Large intestine (tissue), 3 donors: Measurements from ENCODE around the gene TRPC4AP. TPM values are rescaled to one million over a fixed set of nuclear protein-coding genes. Genes with fewer than 3 reads are reported as not detected.

Experiments used
- DNase-seq, 2 donors: peaks; one replicate each; pipeline versions ENCODE4 v3.0.0 to v3.0.0-alpha.2; 2013
- H3K27ac ChIP-seq: one replicate; pipeline ENCODE4 v1.5.1; 2013; ENCODE audit warnings: low read length
- H3K27me3 ChIP-seq: 2 replicates; pipeline ENCODE4 v1.6.1; 2013; ENCODE audit warnings: low read length; ENCODE audit not compliant: control insufficient read depth, insufficient read depth
- H3K36me3 ChIP-seq: 2 replicates; pipeline ENCODE4 v1.6.1; 2013; ENCODE audit warnings: low read length; ENCODE audit not compliant: control insufficient read depth, insufficient read depth
- H3K4me1 ChIP-seq: one replicate; pipeline ENCODE4 v1.6.1; 2013; ENCODE audit warnings: low read length; ENCODE audit not compliant: control insufficient read depth, insufficient read depth
- H3K4me3 ChIP-seq: one replicate; pipeline ENCODE4 v1.5.1; 2013; ENCODE audit warnings: low read length
- H3K9me3 ChIP-seq: one replicate; pipeline ENCODE4 v1.6.1; 2013; ENCODE audit warnings: mild to moderate bottlenecking, low read depth, low read length, moderate library complexity; ENCODE audit not compliant: control insufficient read depth
- WGBS: methylation state at CpG from one replicate; pipeline ENCODE4 v1.1.5; 2013; ENCODE audit warnings: low lambda C conversion rate; ENCODE audit not compliant: insufficient coverage; 5-methylcytosine and 5-hydroxymethylcytosine counted together
- polyA plus RNA-seq: library from polyadenylated mRNA; unstranded; fragments of 120-200 nt; gene quantifications from one replicate; pipeline ENCODE4 v1.2.1, GENCODE V29; 2013

Gene TRPC4AP
- polyA plus RNA-seq, 1 donor, result 51.6 TPM

DNA sequence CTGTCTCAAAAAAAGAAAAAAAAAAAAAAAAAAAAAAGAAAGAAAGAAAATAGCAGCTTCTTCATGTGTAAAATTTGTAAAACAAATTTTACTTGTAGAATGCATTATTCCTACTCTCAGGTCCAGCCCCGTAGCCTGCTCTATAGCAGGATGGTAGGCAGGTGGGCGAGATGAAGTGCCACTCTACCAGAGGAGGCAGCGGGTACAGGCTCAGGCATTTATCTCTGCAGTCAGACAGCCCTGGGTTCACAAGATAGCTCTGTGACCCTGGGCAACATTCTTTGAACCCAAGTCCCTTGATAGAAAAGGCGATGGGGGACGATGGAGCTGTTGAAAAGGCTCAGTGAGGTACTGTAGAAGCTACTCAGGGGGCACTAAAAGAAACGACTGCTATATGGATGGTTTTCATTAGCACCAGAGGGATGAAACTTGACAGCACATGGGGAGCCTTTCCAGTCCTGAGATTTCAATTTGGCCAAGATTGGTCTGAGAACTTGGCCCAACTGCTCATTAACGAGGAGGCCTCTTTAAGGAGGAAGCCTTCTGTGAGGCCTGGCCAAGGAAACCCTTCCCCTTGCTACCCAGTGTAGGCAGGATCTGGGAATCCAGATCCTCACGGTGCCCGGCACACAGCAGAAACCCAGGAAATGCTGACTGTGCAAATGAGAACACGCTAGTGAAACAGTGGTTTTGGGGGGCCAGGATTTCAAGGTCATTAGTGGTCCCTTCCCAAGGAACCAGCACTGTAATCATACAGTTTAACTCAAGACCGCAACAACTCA is 73.8 kb downstream of the TRPC4AP start:
- Histone ChIP-seq H3K27me3 (no peaks in the 10 kb centered on the region), H3K4me3 (no peak overlapping the region), H3K36me3 (peaks cover 87% of the 10 kb centered on the region), H3K9me3 (no peaks in the 10 kb centered on the region), H3K4me1 (no peaks in the 10 kb centered on the region), H3K27ac (no peak overlapping the region)
- no peak for DNase-seq
- no CpG with 5 or more reads among the region's 11 CpGs for WGBS

GRCh38 chr20:35017099-35017835 is 75.3 kb downstream of the TRPC4AP start:
- DNase-seq, result no peak
- Histone ChIP-seq H3K27me3 (no peaks in the 10 kb centered on the region), H3K9me3 (no peaks in the 10 kb centered on the region), H3K27ac (no peak overlapping the region), H3K4me3 (no peak overlapping the region), H3K36me3 (peaks cover 88% of the 10 kb centered on the region), H3K4me1 (no peaks in the 10 kb centered on the region)
- 100% methylated on average over 1 of the region's 8 CpGs for whole genome bisulfite sequencing

GRCh38 chr20:35015863-35016193 is 76.8 kb downstream of the TRPC4AP start:
- WGBS, result no CpG with 5 or more reads among the region's 2 CpGs
- no peaks in the 10 kb centered on the region for H3K27me3 ChIP-seq
- H3K36me3 ChIP-seq, result peaks cover 89% of the 10 kb centered on the region
- H3K9me3 ChIP-seq, result no peaks in the 10 kb centered on the region
- no peak overlapping the region for H3K27ac ChIP-seq
- no peak for DNase-seq
- no peak overlapping the region for H3K4me3 ChIP-seq
- H3K4me1 ChIP-seq, result no peaks in the 10 kb centered on the region

- 92% methylated on average over 2 of the region's 5 CpGs for WGBS
- Histone ChIP-seq H3K4me1 (no peaks in the 10 kb centered on the region), H3K36me3 (peaks cover 89% of the 10 kb centered on the region)
Observed at GRCh38 chr20:35014537-35014936, 78.1 kb downstream of the TRPC4AP start.

GRCh38 chr20:35013421-35014411 is 78.9 kb downstream of the TRPC4AP start:
- Histone ChIP-seq H3K27ac (no peak overlapping the region), H3K36me3 (peaks cover 89% of the 10 kb centered on the region), H3K27me3 (no peaks in the 10 kb centered on the region), H3K9me3 (no peaks in the 10 kb centered on the region), H3K4me1 (no peaks in the 10 kb centered on the region), H3K4me3 (no peak overlapping the region)
- no peak for DNase-seq
- WGBS, result no CpG with 5 or more reads among the region's 13 CpGs

More at GRCh38 chr20:35014537-35014936, 78.1 kb downstream of the TRPC4AP start:
- H3K4me3 ChIP-seq, result no peak overlapping the region
- no peak overlapping the region for H3K27ac ChIP-seq
- H3K27me3 ChIP-seq, result no peaks in the 10 kb centered on the region
- no peaks in the 10 kb centered on the region for H3K9me3 ChIP-seq
- DNase-seq, result no peak

DNA sequence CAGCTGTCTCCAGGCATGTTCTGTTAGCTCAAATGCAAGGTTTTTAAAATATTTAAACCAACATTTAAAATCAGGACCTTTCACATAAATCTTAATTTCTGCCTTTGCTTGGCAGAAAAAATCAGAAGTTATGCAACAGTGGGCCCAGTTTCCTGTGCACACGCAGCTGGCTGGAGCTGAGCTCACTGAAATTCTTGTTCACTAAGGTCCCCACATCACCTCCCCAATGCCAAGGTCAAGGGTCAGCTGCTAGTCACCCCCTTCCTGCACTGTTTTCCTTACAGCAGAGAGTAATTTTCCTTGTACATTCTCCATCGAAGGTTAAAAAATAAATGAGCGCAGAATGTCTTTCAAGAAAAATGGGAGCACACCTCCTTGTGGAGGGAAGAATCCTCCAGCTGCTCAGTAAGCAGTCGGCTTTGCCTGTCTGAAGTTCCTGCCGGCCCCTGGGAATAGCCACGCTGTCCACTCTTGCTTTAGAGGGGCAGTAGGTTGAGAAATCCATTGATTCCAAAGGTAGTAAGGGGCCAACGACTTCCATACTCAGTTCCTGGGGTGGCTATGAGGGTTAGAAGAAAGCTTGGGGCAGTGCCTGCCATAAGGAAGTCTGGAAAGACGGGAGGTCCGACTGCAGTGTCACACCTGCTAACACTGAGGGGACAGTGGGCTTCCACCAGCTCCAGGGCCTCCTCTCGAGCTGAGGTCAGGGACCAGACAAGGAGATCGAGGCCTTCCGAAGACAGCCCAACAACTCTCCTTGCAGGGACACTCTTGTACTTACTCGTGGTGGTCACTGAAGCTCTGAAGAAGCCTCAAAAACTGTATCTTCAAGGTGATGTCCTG is 80.2 kb downstream of the TRPC4AP start:
- Histone ChIP-seq H3K27me3 (no peaks in the 10 kb centered on the region), H3K36me3 (peaks cover 92% of the 10 kb centered on the region), H3K9me3 (no peaks in the 10 kb centered on the region), H3K4me1 (no peaks in the 10 kb centered on the region), H3K4me3 (no peak overlapping the region), H3K27ac (no peak overlapping the region)
- 100% methylated on average over 2 of the region's 13 CpGs for WGBS
- DNase-seq, result no peak

- H3K36me3 ChIP-seq, result peaks cover 92% of the 10 kb centered on the region
- DNase-seq, result no peak
- no peaks in the 10 kb centered on the region for H3K27me3 ChIP-seq
- H3K4me1 ChIP-seq, result no peaks in the 10 kb centered on the region
- WGBS, result no CpG with 5 or more reads among the region's 5 CpGs
- no peak overlapping the region for H3K4me3 ChIP-seq
- no peak overlapping the region for H3K27ac ChIP-seq
- no peaks in the 10 kb centered on the region for H3K9me3 ChIP-seq
Observed at GRCh38 chr20:35011589-35012226, 80.9 kb downstream of the TRPC4AP start.

DNA sequence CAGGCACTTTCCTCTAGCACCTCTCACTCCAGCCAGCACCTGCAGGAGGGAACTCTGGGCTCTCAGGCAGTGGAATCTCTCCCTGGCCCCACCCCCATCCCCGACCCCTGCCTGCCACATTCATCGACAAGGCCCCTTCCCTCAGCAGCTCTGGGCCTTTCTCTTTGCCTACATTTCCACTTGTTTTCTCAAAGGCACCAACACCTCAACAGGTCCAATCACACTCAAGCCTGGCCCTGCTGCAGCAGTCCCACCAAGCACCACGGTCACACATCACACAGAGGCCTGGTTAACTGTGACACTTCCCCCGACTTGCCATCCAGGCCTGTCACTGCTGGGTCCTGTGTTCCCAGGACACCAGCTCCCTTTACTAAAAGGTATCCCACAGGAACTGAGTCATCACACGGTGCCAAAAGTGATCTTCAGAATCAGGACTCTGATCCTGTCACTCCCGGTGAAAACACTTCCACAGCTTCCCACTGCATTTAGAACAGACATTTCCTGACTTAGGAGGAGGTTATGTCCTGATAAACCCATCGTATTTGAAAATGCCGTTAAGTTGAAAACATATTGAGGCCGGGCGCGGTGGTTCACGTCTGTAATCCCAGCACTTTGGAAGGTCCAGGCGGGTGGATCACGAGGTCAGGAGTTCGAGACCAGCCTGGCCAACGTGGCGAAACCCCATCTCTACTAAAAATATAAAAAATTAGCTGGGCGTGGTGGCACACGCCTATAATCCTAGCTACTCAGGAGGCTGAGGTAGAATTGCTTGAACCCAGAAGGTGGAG is 82.0 kb downstream of the TRPC4AP start:
- DNase-seq, result no peak
- Histone ChIP-seq H3K9me3 (no peaks in the 10 kb centered on the region), H3K36me3 (peaks cover 94% of the 10 kb centered on the region), H3K4me3 (no peak overlapping the region), H3K27me3 (no peaks in the 10 kb centered on the region), H3K27ac (no peak overlapping the region), H3K4me1 (no peaks in the 10 kb centered on the region)
- no CpG with 5 or more reads among the region's 19 CpGs for WGBS
